ENCODE data around the gene MATN3. TPM values are rescaled to one million over a fixed set of nuclear protein-coding genes. Genes with fewer than 3 reads are reported as not detected.

The MATN3 gene
- total RNA-seq, 1 donor from 2014 or later = 0.32 TPM

GRCh38 chr2:20021405-20022009 is 9.0 kb upstream of the MATN3 start:
- peaks cover 3% of the 10 kb centered on the region for H3K9me3 Mint-ChIP-seq (ENCODE audit: unreplicated experiment)
- no peaks in the 10 kb centered on the region for H3K4me1 Mint-ChIP-seq (ENCODE audit: low read depth, unreplicated experiment)
- no peaks in the 10 kb centered on the region for H3K27me3 Mint-ChIP-seq (ENCODE audit: unreplicated experiment)
- DNase-seq = no peak
- H3K4me3 Mint-ChIP-seq (ENCODE audit: unreplicated experiment) = no peak overlapping the region
- TF ChIP-seq CTCF (IDR thresholded peaks at IDR 0.05; ENCODE audit: partially characterized antibody, unreplicated experiment) = no peak
- H3K36me3 Mint-ChIP-seq (ENCODE audit: unreplicated experiment) = peaks cover 31% of the 10 kb centered on the region
- no peak overlapping the region for H3K27ac Mint-ChIP-seq (ENCODE audit: unreplicated experiment)

DNA sequence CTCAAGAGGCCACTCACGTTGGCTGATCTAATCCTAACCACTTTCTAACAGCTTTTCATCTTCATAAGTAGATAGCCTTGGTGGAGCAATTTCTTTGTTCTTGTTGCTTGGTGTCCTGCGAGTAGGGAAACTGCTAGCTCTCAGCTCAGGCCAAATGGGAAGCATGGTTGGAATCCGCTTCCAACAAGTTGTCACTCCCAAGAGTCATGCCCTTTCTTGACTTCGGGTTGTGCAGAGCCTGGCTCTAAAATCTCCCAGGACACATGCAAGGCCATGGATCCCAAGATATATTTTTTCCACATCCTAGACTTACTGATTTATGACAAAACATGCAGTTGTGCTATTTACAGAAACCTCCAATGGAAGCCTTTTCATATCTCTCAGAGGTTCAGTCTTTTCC is 7.3 kb upstream of the MATN3 start:
- no peak overlapping the region for H3K27ac Mint-ChIP-seq (ENCODE audit: unreplicated experiment)
- no peak overlapping the region for H3K4me3 Mint-ChIP-seq (ENCODE audit: unreplicated experiment)
- H3K36me3 Mint-ChIP-seq (ENCODE audit: unreplicated experiment) = peaks cover 31% of the 10 kb centered on the region
- H3K27me3 Mint-ChIP-seq (ENCODE audit: unreplicated experiment) = no peaks in the 10 kb centered on the region
- no peak for DNase-seq
- H3K4me1 Mint-ChIP-seq (ENCODE audit: low read depth, unreplicated experiment) = no peaks in the 10 kb centered on the region
- H3K9me3 Mint-ChIP-seq (ENCODE audit: unreplicated experiment) = peaks cover 3% of the 10 kb centered on the region
- TF ChIP-seq CTCF (IDR thresholded peaks at IDR 0.05; ENCODE audit: partially characterized antibody, unreplicated experiment) = no peak

DNA sequence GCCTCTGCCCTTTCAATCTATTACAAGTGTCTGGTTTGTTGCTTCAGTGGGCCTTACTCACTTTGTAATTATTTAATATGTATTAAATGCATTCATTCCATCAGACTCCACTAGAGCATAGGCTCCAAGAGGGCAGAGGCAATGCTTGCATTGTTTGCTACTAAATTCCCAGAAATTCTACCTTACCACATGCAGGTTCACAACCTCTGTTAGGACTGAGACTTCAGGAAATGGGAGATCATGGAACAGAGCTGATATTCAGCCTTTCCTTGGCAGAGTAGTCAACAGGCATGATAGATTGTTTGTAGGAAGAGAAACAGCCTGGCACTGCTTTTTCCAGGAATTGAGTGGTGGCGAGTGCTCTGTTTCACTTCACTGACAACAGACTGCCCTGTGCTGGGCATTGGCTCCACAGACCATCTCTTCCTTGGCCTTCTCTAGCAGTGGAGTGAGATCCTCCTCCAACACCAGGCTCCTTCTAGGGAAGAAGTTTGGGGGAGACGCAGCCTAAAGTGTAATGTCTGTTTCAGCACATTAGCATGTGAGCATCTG is 6.2 kb upstream of the MATN3 start:
- no peak for DNase-seq
- TF ChIP-seq CTCF (IDR thresholded peaks at IDR 0.05; ENCODE audit: partially characterized antibody, unreplicated experiment) = no peak
- Mint-ChIP-seq H3K4me1 (ENCODE audit: low read depth, unreplicated experiment) (no peaks in the 10 kb centered on the region), H3K9me3 (ENCODE audit: unreplicated experiment) (peaks cover 5% of the 10 kb centered on the region), H3K4me3 (ENCODE audit: unreplicated experiment) (no peak overlapping the region), H3K27me3 (ENCODE audit: unreplicated experiment) (peaks cover 5% of the 10 kb centered on the region), H3K27ac (ENCODE audit: unreplicated experiment) (no peak overlapping the region), H3K36me3 (ENCODE audit: unreplicated experiment) (peaks cover 36% of the 10 kb centered on the region)

GRCh38 chr2:20016346-20016745 is 3.9 kb upstream of the MATN3 start:
- Mint-ChIP-seq H3K27ac (ENCODE audit: unreplicated experiment) (no peak overlapping the region), H3K4me3 (ENCODE audit: unreplicated experiment) (no peak overlapping the region), H3K36me3 (ENCODE audit: unreplicated experiment) (peaks cover 22% of the 10 kb centered on the region), H3K9me3 (ENCODE audit: unreplicated experiment) (peaks cover 3% of the 10 kb centered on the region), H3K27me3 (ENCODE audit: unreplicated experiment) (peaks cover 19% of the 10 kb centered on the region), H3K4me1 (ENCODE audit: low read depth, unreplicated experiment) (peaks cover 3% of the 10 kb centered on the region)
- TF ChIP-seq CTCF (IDR thresholded peaks at IDR 0.05; ENCODE audit: partially characterized antibody, unreplicated experiment) = no peak
- no peak for DNase-seq

GRCh38 chr2:20015482-20016083 is 3.1 kb upstream of the MATN3 start:
- Mint-ChIP-seq H3K4me3 (ENCODE audit: unreplicated experiment) (no peak overlapping the region), H3K4me1 (ENCODE audit: low read depth, unreplicated experiment) (peaks cover 3% of the 10 kb centered on the region), H3K9me3 (ENCODE audit: unreplicated experiment) (peaks cover 3% of the 10 kb centered on the region), H3K27ac (ENCODE audit: unreplicated experiment) (no peak overlapping the region), H3K36me3 (ENCODE audit: unreplicated experiment) (peaks cover 19% of the 10 kb centered on the region), H3K27me3 (ENCODE audit: unreplicated experiment) (peaks cover 19% of the 10 kb centered on the region)
- peak; percentile 84 for TF ChIP-seq CTCF (IDR thresholded peaks at IDR 0.05; ENCODE audit: partially characterized antibody, unreplicated experiment)
- no peak for DNase-seq
